IMR-90 (cell line): ENCODE data around the gene ZNF213. TPM values are rescaled to one million over a fixed set of nuclear protein-coding genes. Genes with fewer than 3 reads are reported as not detected.

Experiments
- ATAC-seq: fragments of 200-7000 bp; cut with Tn5 transposase; 2 replicates; pipeline ENCODE4 v1.9.1; 2020; ENCODE audit warnings: low read depth, mild to moderate bottlenecking, moderate library complexity
- BruUV-seq: library from RNA; stranded (reverse); fragments of 400-500 nt; replicated peaks from 2 replicates; lab custom pipeline; 2021; lab: Mats Ljungman, UMichigan
- CTCF ChIA-PET: fragments of 300-600 bp; formaldehyde crosslinking; extraction: SDS; loops from one replicate; lab custom pipeline; 2021; ENCODE audit warnings: antibody characterized with exemption; lab: Yijun Ruan, JAX
- POLR2A ChIA-PET: fragments of 300-600 bp; sonication (Branson Sonifier 250); formaldehyde crosslinking; loops from one replicate; lab custom pipeline; 2022; ENCODE audit warnings: antibody characterized with exemption; ENCODE audit not compliant: unreplicated experiment; lab: Charles Lee
- DNase-seq: peaks from one replicate; pipeline ENCODE4 v3.0.0; 2013
- H2AFZ ChIP-seq: replicated peaks from 2 replicates; pipeline ENCODE3; 2013; ENCODE audit warnings: low read length, mild to moderate bottlenecking; ENCODE audit not compliant: poor library complexity
- H2AK5ac ChIP-seq: 2 replicates; pipeline ENCODE4 v1.6.1; 2013; ENCODE audit warnings: low read depth, low read length, inconsistent platforms
- H2AK9ac ChIP-seq: replicated peaks from 2 replicates; pipeline ENCODE3; 2013; ENCODE audit warnings: mild to moderate bottlenecking, low read depth, low read length, moderate library complexity; ENCODE audit not compliant: poor library complexity
- H2BK120ac ChIP-seq: 2 replicates; pipeline ENCODE4 v1.6.1; 2013; ENCODE audit warnings: low read depth, low read length, inconsistent platforms
- H2BK15ac ChIP-seq: 3 replicates; pipeline ENCODE4 v1.6.1; 2013; ENCODE audit warnings: low read depth, low read length, inconsistent platforms
- H2BK20ac ChIP-seq: 2 replicates; pipeline ENCODE4 v1.6.1; 2013; ENCODE audit warnings: low read depth, mild to moderate bottlenecking, inconsistent platforms, low read length, moderate library complexity
- H2BK5ac ChIP-seq: 2 replicates; pipeline ENCODE4 v1.6.1; 2013; ENCODE audit warnings: mild to moderate bottlenecking, low read depth, low read length, inconsistent platforms; ENCODE audit not compliant: poor library complexity, severe bottlenecking
- H3K14ac ChIP-seq: replicated peaks from 2 replicates; pipeline ENCODE4 v1.6.1; 2013; ENCODE audit warnings: low read depth, low read length, inconsistent platforms
- H3K18ac ChIP-seq: 2 replicates; pipeline ENCODE4 v1.6.1; 2013; ENCODE audit warnings: low read depth, low read length, control low read depth
- H3K23ac ChIP-seq: 2 replicates; pipeline ENCODE4 v1.6.1; 2013; ENCODE audit warnings: low read depth, low read length, inconsistent platforms
- H3K27ac ChIP-seq: 2 replicates; pipeline ENCODE4 v1.5.1; 2013; ENCODE audit warnings: mild to moderate bottlenecking, control low read depth, low read length; ENCODE audit not compliant: insufficient read depth
- H3K27me3 ChIP-seq: 2 replicates; pipeline ENCODE4 v1.6.1; 2013; ENCODE audit warnings: low read length; ENCODE audit not compliant: control insufficient read depth, insufficient read depth
- H3K36me3 ChIP-seq: 2 replicates; pipeline ENCODE4 v1.6.1; 2013; ENCODE audit warnings: low read length, mixed read lengths; ENCODE audit not compliant: control insufficient read depth, insufficient read depth
- H3K4ac ChIP-seq: 2 replicates; pipeline ENCODE4 v1.6.1; 2013; ENCODE audit warnings: low read depth, low read length, inconsistent platforms
- H3K4me1 ChIP-seq: 2 replicates; pipeline ENCODE4 v1.6.1; 2013; ENCODE audit warnings: low read length, mixed read lengths; ENCODE audit not compliant: control insufficient read depth, insufficient read depth
- H3K4me2 ChIP-seq: 2 replicates; pipeline ENCODE4 v1.6.1; 2013; ENCODE audit warnings: low read depth, mild to moderate bottlenecking, control low read depth, low read length, moderate library complexity
- H3K4me3 ChIP-seq: 2 replicates; pipeline ENCODE4 v1.5.1; 2013; ENCODE audit warnings: low read depth, mild to moderate bottlenecking, control low read depth, low read length, moderate library complexity; ENCODE audit not compliant: insufficient read depth
- H3K56ac ChIP-seq: 2 replicates; pipeline ENCODE4 v1.6.1; 2013; ENCODE audit warnings: low read length, inconsistent platforms; ENCODE audit not compliant: insufficient read depth; ENCODE audit errors: extremely low read depth
- H3K79me1 ChIP-seq, 2 experiments: 2 replicates each; pipeline ENCODE4 v1.6.1; 2013; ENCODE audit warnings: low read length in 2 of 2, inconsistent platforms in 1 of 2, low read depth in 1 of 2
- H3K9ac ChIP-seq: 2 replicates; pipeline ENCODE4 v1.6.1; 2013; ENCODE audit warnings: low read depth, low read length, control low read depth
- H3K9me1 ChIP-seq: 2 replicates; pipeline ENCODE4 v1.6.1; 2013; ENCODE audit warnings: low read length, inconsistent platforms; ENCODE audit not compliant: insufficient read depth
- H3K9me3 ChIP-seq: 2 replicates; pipeline ENCODE4 v1.6.1; 2013; ENCODE audit warnings: low read length; ENCODE audit not compliant: control insufficient read depth, insufficient read depth
- H4K20me1 ChIP-seq: 2 replicates; pipeline ENCODE4 v1.6.1; 2013; ENCODE audit warnings: low read length, inconsistent platforms; ENCODE audit not compliant: insufficient read depth
- H4K5ac ChIP-seq: 2 replicates; pipeline ENCODE4 v1.6.1; 2013; ENCODE audit warnings: mild to moderate bottlenecking, low read depth, low read length, control low read depth
- H4K8ac ChIP-seq, 2 experiments: 2 replicates each; pipeline ENCODE4 v1.6.1; 2013; ENCODE audit warnings: low read depth in 2 of 2, low read length in 2 of 2, control low read depth in 1 of 2, inconsistent platforms in 1 of 2
- H4K91ac ChIP-seq: 2 replicates; pipeline ENCODE4 v1.6.1; 2013; ENCODE audit warnings: low read depth, low read length, inconsistent platforms; ENCODE audit not compliant: insufficient read depth
- CHD1 ChIP-seq: IDR thresholded peaks from 2 replicates; pipeline ENCODE4 v1.6.1; 2012; ENCODE audit warnings: low read depth, low read length, improper control_type of control experiment
- FOS ChIP-seq: fragments of 150-350 bp; IDR thresholded peaks from 2 replicates; pipeline ENCODE4 v1.6.1; 2016; ENCODE audit warnings: low read depth, low read length
- MAZ ChIP-seq: IDR thresholded peaks from 2 replicates; pipeline ENCODE4 v1.6.1; 2012; ENCODE audit warnings: low read depth, mild to moderate bottlenecking, low read length, improper control_type of control experiment, moderate library complexity, borderline replicate concordance
- MXI1 ChIP-seq: IDR thresholded peaks from 2 replicates; pipeline ENCODE4 v1.6.1; 2012; ENCODE audit warnings: low read depth, mild to moderate bottlenecking, low read length, moderate library complexity, borderline replicate concordance
- POLR2A ChIP-seq: IDR thresholded peaks from 2 replicates; pipeline ENCODE4 v1.6.1; 2012; ENCODE audit warnings: mild to moderate bottlenecking, low read depth, low read length
- RAD21 ChIP-seq: IDR thresholded peaks from 2 replicates; pipeline ENCODE4 v1.6.1; 2012; ENCODE audit warnings: low read length, improper control_type of control experiment
- RCOR1 ChIP-seq: IDR thresholded peaks from 2 replicates; pipeline ENCODE4 v1.6.1; 2012; ENCODE audit warnings: mild to moderate bottlenecking, low read length, improper control_type of control experiment; ENCODE audit not compliant: insufficient replicate concordance
- RFX5 ChIP-seq: IDR thresholded peaks from 2 replicates; pipeline ENCODE4 v1.8.0; 2012; ENCODE audit warnings: low read depth, mild to moderate bottlenecking, low read length, moderate library complexity
- WGBS, 2 experiments: methylation state at CpG; one replicate each; pipeline versions ENCODE4 v1.1.5 to v1.1.7; 2013; ENCODE audit warnings: missing lambda C conversion rate in 2 of 2; ENCODE audit not compliant: insufficient read length in 1 of 2; ENCODE audit errors: extremely low coverage in 2 of 2; 5-methylcytosine and 5-hydroxymethylcytosine counted together
- dilution Hi-C: fragments of 300-500 bp; cut with HindIII; formaldehyde crosslinking; loops from one replicate; pipeline ENCODE4 v1.14.3; 2018; ENCODE audit warnings: low sequenced_read_pairs; ENCODE audit not compliant: unreplicated experiment
- in situ Hi-C: fragments of 300-500 bp; cut with MboI; formaldehyde crosslinking; loops from 3 replicates; pipeline ENCODE4 v1.14.3; 2019; ENCODE audit warnings: low sequenced_read_pairs, inconsistent platforms, mixed read lengths
- intact Hi-C: fragments of 100-400 bp; cut with micrococcal nuclease; formaldehyde crosslinking; loops from 2 replicates; pipeline ENCODE4 v1.10.0; 2022
- polyA plus RNA-seq, 3 experiments: library from polyadenylated mRNA; depleted of rRNA; stranded (reverse); fragments of >200 nt; gene quantifications; 2 replicates each; pipeline ENCODE4 v1.2.3, GENCODE V29; 2012; ENCODE audit warnings: low replicate concordance in 1 of 3
- total RNA-seq: library from RNA; depleted of rRNA; stranded (reverse); fragments of >200 nt; gene quantifications from 2 replicates; pipeline ENCODE4 v1.2.3, GENCODE V29; 2012
- TF ChIP-seq, protein P1 (sequence below): conservative IDR thresholded peaks from 2 replicates; pipeline ENCODE4 v1.5.1; 2012; ENCODE audit warnings: mild to moderate bottlenecking, low read depth, low read length, improper control_type of control experiment

The ZNF213 gene
- total and polyA plus RNA-seq, 2 of the 4 experiments (the other 2 are of a cell fraction) = 0.72 to 4.0 TPM

DNA sequence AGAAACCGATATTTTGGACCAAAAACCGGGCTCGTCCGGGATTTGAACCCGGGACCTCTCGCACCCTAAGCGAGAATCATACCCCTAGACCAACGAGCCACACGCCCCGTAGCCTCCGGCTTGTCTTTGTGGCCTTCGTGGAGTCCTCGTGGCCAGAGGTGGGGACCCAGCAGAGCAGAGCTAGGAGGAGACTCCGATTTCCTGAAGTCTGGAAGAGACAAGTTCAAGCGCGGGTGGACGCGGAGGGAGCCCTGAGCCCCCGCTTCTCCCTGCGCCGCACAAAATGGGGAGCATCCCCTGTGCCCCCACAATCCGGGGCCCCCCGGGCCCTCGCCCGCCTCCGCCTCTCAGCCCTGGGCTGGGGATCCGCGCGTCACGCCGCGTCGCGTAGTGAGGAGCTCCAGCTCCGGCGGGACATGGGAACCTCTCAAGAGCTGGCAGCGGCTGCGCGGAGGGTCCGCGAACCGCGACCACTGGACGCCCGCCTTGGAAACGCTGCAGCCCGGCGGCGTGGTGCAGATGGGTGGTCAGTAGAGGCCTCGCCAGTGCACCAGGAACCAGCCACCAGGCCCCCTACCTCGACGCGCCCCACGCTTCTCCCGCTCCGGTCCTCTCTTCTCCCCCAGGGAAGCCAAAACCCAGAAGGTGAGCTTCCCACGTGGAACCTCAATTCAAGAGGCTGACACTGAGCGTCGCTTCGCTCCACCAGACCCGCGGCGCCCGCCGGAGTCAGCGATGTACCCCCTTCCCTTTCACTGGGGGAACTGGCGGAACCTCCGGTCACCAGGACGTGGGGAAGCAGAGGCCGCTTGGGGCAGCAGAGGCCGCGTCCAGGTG, 48.0 kb downstream of the ZNF213 start:
- peak overlapping the region; percentile 72 for H2AK9ac ChIP-seq
- H3K9ac ChIP-seq = no peak overlapping the region
- ATAC-seq (peak; percentile 79), DNase-seq (peak; percentile 55)
- no peak overlapping the region for H3K23ac ChIP-seq
- WGBS, 2 experiments = 1% methylated on average over 39 of the region's 72 CpGs; no CpG with 5 or more reads in 1 of the 2 experiments
- no peaks in the 10 kb centered on the region for H3K9me3 ChIP-seq
- no peak overlapping the region for H4K5ac ChIP-seq
- TF ChIP-seq RCOR1 = no peak
- TF ChIP-seq, protein P1, sequence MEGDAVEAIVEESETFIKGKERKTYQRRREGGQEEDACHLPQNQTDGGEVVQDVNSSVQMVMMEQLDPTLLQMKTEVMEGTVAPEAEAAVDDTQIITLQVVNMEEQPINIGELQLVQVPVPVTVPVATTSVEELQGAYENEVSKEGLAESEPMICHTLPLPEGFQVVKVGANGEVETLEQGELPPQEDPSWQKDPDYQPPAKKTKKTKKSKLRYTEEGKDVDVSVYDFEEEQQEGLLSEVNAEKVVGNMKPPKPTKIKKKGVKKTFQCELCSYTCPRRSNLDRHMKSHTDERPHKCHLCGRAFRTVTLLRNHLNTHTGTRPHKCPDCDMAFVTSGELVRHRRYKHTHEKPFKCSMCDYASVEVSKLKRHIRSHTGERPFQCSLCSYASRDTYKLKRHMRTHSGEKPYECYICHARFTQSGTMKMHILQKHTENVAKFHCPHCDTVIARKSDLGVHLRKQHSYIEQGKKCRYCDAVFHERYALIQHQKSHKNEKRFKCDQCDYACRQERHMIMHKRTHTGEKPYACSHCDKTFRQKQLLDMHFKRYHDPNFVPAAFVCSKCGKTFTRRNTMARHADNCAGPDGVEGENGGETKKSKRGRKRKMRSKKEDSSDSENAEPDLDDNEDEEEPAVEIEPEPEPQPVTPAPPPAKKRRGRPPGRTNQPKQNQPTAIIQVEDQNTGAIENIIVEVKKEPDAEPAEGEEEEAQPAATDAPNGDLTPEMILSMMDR = peak; percentile 41
- TF ChIP-seq FOS = peak; percentile 60
- TF ChIP-seq RAD21 = peak; percentile 38
- TF ChIP-seq POLR2A = no peak
- no peak for TF ChIP-seq RFX5
- TF ChIP-seq MAZ = peak; percentile 35; the same call in 1 of the 2 replicates
- peak; percentile 14; the same call in 1 of the 2 replicates for TF ChIP-seq MXI1
- TF ChIP-seq CHD1 = no peak; the same call in 1 of the 2 replicates
- H3K4me3 ChIP-seq = peak overlapping the region; percentile 61
- dilution Hi-C loops (no loop called here), in situ Hi-C loops (no loop called here), intact Hi-C loops (no loop called here)
- no peak overlapping the region for H3K18ac ChIP-seq
- no peak overlapping the region for H2BK15ac ChIP-seq
- H3K4me2 ChIP-seq = peak overlapping the region; percentile 92
- no peaks in the 10 kb centered on the region for H3K36me3 ChIP-seq
- H2BK120ac ChIP-seq = no peak overlapping the region
- no peak overlapping the region for H3K56ac ChIP-seq
- no peak overlapping the region for H3K4ac ChIP-seq
- no peaks in the 10 kb centered on the region; the same call in 1 of the 2 replicates for H3K4me1 ChIP-seq
- no peak overlapping the region for H4K91ac ChIP-seq
- ChIA-PET CTCF (interaction anchor here (1.0 kb wide), 1 partner anchor 17 kb away, joined by 3 read pairs; no protein-coding TSS in a partner anchor), POLR2A (interaction anchor here (0.6 kb wide), 1 partner anchor 24 kb away, joined by 3 read pairs; no protein-coding TSS in a partner anchor)
- H2BK5ac ChIP-seq = no peak overlapping the region
- no peaks in the 10 kb centered on the region for H3K9me1 ChIP-seq
- H3K14ac ChIP-seq = no peak overlapping the region
- peak overlapping the region; percentile 92 for H2AFZ ChIP-seq
- H3K79me1 ChIP-seq = no peaks in the 10 kb centered on the region
- H3K27me3 ChIP-seq = peaks cover 26% of the 10 kb centered on the region
- no peak overlapping the region for H4K8ac ChIP-seq
- H2BK20ac ChIP-seq = no peak overlapping the region
- peaks cover 2% of the 10 kb centered on the region; the same call in 1 of the 2 replicates for H4K20me1 ChIP-seq
- no peak overlapping the region for H3K27ac ChIP-seq
- no TSS peak for BruUV-seq
- no peak overlapping the region for H2AK5ac ChIP-seq
